Urinary bladder (tissue), 4 donors: ENCODE results near the gene NDUFB8. TPM values are rescaled to one million over a fixed set of nuclear protein-coding genes. Genes with fewer than 3 reads are reported as not detected.

Experiments used
- DNase-seq: peaks from one replicate; pipeline ENCODE4 v3.0.0-alpha.2; 2015; ENCODE audit errors: extremely low spot score
- H3K27ac ChIP-seq: one replicate; pipeline ENCODE4 v1.5.1; 2013; ENCODE audit warnings: low read depth, mild to moderate bottlenecking, moderate library complexity
- H3K36me3 ChIP-seq: one replicate; pipeline ENCODE4 v1.6.1; 2013; ENCODE audit warnings: mild to moderate bottlenecking, moderate library complexity; ENCODE audit not compliant: insufficient read depth
- H3K4me1 ChIP-seq: one replicate; pipeline ENCODE4 v1.6.1; 2013; ENCODE audit warnings: mild to moderate bottlenecking, moderate library complexity; ENCODE audit not compliant: insufficient read depth
- H3K4me3 ChIP-seq: one replicate; pipeline ENCODE4 v1.5.1; 2013; ENCODE audit warnings: low read depth, low read length
- WGBS: extraction: QIAGEN DNeasy Blood & Tissue Kit; methylation state at CpG from one replicate; pipeline ENCODE4 v1.1.7; 2013; 5-methylcytosine and 5-hydroxymethylcytosine counted together
- polyA plus RNA-seq: library from polyadenylated mRNA; stranded (reverse); fragments of 200-250 nt; gene quantifications from one replicate; pipeline ENCODE4 v1.2.3, GENCODE V29; 2013
- total RNA-seq: library from RNA; depleted of rRNA; stranded (reverse); fragments of >200 nt; gene quantifications from one replicate; pipeline ENCODE4 v1.2.3, GENCODE V29; 2014
- donor health status: healthy with polysubstance abuse.
- donor health status: healthy.

The NDUFB8 gene
- total and polyA plus RNA-seq, 2 donors: 106 to 364 TPM

- Histone ChIP-seq H3K4me1 (no peaks in the 10 kb centered on the region), H3K4me3 (peak overlapping the region; percentile 80), H3K27ac (no peak overlapping the region), H3K36me3 (no peaks in the 10 kb centered on the region)
- DNase-seq: no peak
- 54% methylated on average over 7 of the region's 7 CpGs for WGBS
Observed at GRCh38 chr10:100528123-100528886, 1.4 kb downstream of the NDUFB8 start.

- H3K36me3 ChIP-seq: no peaks in the 10 kb centered on the region
- DNase-seq: no peak
- no peak overlapping the region for H3K27ac ChIP-seq
- WGBS: 80% methylated on average over 2 of the region's 2 CpGs
- H3K4me3 ChIP-seq: no peak overlapping the region
- H3K4me1 ChIP-seq: no peaks in the 10 kb centered on the region
Observed at GRCh38 chr10:100524638-100525037, 5.0 kb downstream of the NDUFB8 start.

GRCh38 chr10:100524206-100524605, 5.5 kb downstream of the NDUFB8 start:
- WGBS: 83% methylated on average over 6 of the region's 6 CpGs
- no peaks in the 10 kb centered on the region for H3K4me1 ChIP-seq
- H3K27ac ChIP-seq: no peak overlapping the region
- no peak overlapping the region for H3K4me3 ChIP-seq
- H3K36me3 ChIP-seq: no peaks in the 10 kb centered on the region
- DNase-seq: no peak

- H3K36me3 ChIP-seq: no peaks in the 10 kb centered on the region
- DNase-seq: no peak
- no peak overlapping the region for H3K4me3 ChIP-seq
- 92% methylated on average over 9 of the region's 9 CpGs for WGBS
- H3K4me1 ChIP-seq: no peaks in the 10 kb centered on the region
- no peak overlapping the region for H3K27ac ChIP-seq
Observed at GRCh38 chr10:100522945-100523344, 6.7 kb downstream of the NDUFB8 start.

GRCh38 chr10:100522107-100522801, 7.4 kb downstream of the NDUFB8 start:
- Histone ChIP-seq H3K27ac (no peak overlapping the region), H3K36me3 (no peaks in the 10 kb centered on the region), H3K4me3 (no peak overlapping the region), H3K4me1 (no peaks in the 10 kb centered on the region)
- WGBS: 80% methylated on average over 5 of the region's 5 CpGs
- DNase-seq: no peak

- no peak for DNase-seq
- no peak overlapping the region for H3K27ac ChIP-seq
- H3K4me1 ChIP-seq: no peaks in the 10 kb centered on the region
- no peak overlapping the region for H3K4me3 ChIP-seq
- no peaks in the 10 kb centered on the region for H3K36me3 ChIP-seq
- 81% methylated on average over 3 of the region's 3 CpGs for WGBS
Observed at GRCh38 chr10:100520811-100521210, 8.9 kb downstream of the NDUFB8 start.

- WGBS: 4% methylated on average over 72 of the region's 72 CpGs
- Histone ChIP-seq H3K27ac (no peak within 1 kb of the TSS), H3K36me3 (no peaks in the 10 kb centered on the region), H3K4me3 (peak within 1 kb of the TSS; percentile 31), H3K4me1 (no peaks in the 10 kb centered on the region)
- DNase-seq: no peak
Observed at GRCh38 chr10:100519311-100520051, 10.2 kb downstream of the NDUFB8 start, which contains the start of gene SEC31B. Gene SEC31B (minus strand): TSS chr10:100519861. CDS start chr10:100516952, 2,909 bp downstream.

GRCh38 chr10:100518761-100519241, 10.9 kb downstream of the NDUFB8 start:
- no peaks in the 10 kb centered on the region for H3K36me3 ChIP-seq
- no peak overlapping the region for H3K27ac ChIP-seq
- no peak for DNase-seq
- H3K4me3 ChIP-seq: peak overlapping the region; percentile 31
- 14% methylated on average over 7 of the region's 7 CpGs for WGBS
- no peaks in the 10 kb centered on the region for H3K4me1 ChIP-seq

- no peak for DNase-seq
- 91% methylated on average over 2 of the region's 2 CpGs for WGBS
- Histone ChIP-seq H3K36me3 (no peaks in the 10 kb centered on the region), H3K4me1 (no peaks in the 10 kb centered on the region), H3K27ac (no peak overlapping the region), H3K4me3 (no peak overlapping the region)
Observed at GRCh38 chr10:100516847-100517246, 12.8 kb downstream of the NDUFB8 start.

GRCh38 chr10:100515612-100516011, 14.1 kb downstream of the NDUFB8 start:
- H3K36me3 ChIP-seq: no peaks in the 10 kb centered on the region
- 82% methylated on average over 3 of the region's 3 CpGs for WGBS
- no peak for DNase-seq
- H3K4me3 ChIP-seq: no peak overlapping the region
- H3K27ac ChIP-seq: no peak overlapping the region
- no peaks in the 10 kb centered on the region for H3K4me1 ChIP-seq

GRCh38 chr10:100510533-100511308, 18.9 kb downstream of the NDUFB8 start:
- H3K27ac ChIP-seq: no peak overlapping the region
- no peak for DNase-seq
- no peaks in the 10 kb centered on the region for H3K4me1 ChIP-seq
- H3K36me3 ChIP-seq: peaks cover 2% of the 10 kb centered on the region
- 87% methylated on average over 7 of the region's 7 CpGs for WGBS
- no peak overlapping the region for H3K4me3 ChIP-seq

GRCh38 chr10:100509241-100509840, 20.3 kb downstream of the NDUFB8 start:
- Histone ChIP-seq H3K27ac (no peak overlapping the region), H3K36me3 (peaks cover 2% of the 10 kb centered on the region), H3K4me3 (no peak overlapping the region), H3K4me1 (no peaks in the 10 kb centered on the region)
- 65% methylated on average over 8 of the region's 8 CpGs for WGBS
- no peak for DNase-seq
